ENCODE data around the gene KAZN. TPM values are rescaled to one million over a fixed set of nuclear protein-coding genes. Genes with fewer than 3 reads are reported as not detected.

Gene KAZN
- total and polyA plus RNA-seq, 2 donors from 2014 or later: 17.4 to 60.8 TPM

GRCh38 chr1:14869187-14869586 is 270.7 kb downstream of the KAZN start:
- TF ChIP-seq CTCF (IDR thresholded peaks at IDR 0.05; ENCODE audit: borderline replicate concordance, extremely low read depth, insufficient read depth): no peak
- H3K36me3 ChIP-seq (ENCODE audit: control insufficient read depth in 2 of 3, insufficient read depth in 3 of 3, low read length in 3 of 3): no peaks in the 10 kb centered on the region
- intact Hi-C loops (cut with DNase I): no loop called here
- H3K9me3 ChIP-seq (ENCODE audit: control insufficient read depth in 2 of 3, insufficient read depth in 1 of 3, low read length in 3 of 3): no peaks in the 10 kb centered on the region
- no peak for FAIRE-seq
- DNase-seq: no peak
- no peak overlapping the region for H3K9ac ChIP-seq (ENCODE audit: low read length in 3 of 3)
- peak overlapping the region in 1 of 2 donors; percentile 66 for H3K27ac ChIP-seq (ENCODE audit: low read depth in 2 of 2, low read length in 2 of 2)
- peaks cover 0 to 10% (median 9%) of the 10 kb centered on the region in 3 donors for H3K4me1 ChIP-seq (ENCODE audit: control insufficient read depth in 2 of 3, insufficient read depth in 2 of 3, low read depth in 1 of 3, low read length in 3 of 3)
- H3K4me3 ChIP-seq (ENCODE audit: low read length in 3 of 3): no peak overlapping the region
- no peaks in the 10 kb centered on the region for H3K27me3 ChIP-seq (ENCODE audit: control insufficient read depth, insufficient read depth, low read length)

- peaks cover 0 to 10% (median 9%) of the 10 kb centered on the region in 3 donors for H3K4me1 ChIP-seq (ENCODE audit: control insufficient read depth in 2 of 3, insufficient read depth in 2 of 3, low read depth in 1 of 3, low read length in 3 of 3)
- FAIRE-seq: no peak
- H3K27me3 ChIP-seq (ENCODE audit: control insufficient read depth, insufficient read depth, low read length): no peaks in the 10 kb centered on the region
- H3K36me3 ChIP-seq (ENCODE audit: control insufficient read depth in 2 of 3, insufficient read depth in 3 of 3, low read length in 3 of 3): no peaks in the 10 kb centered on the region
- H3K27ac ChIP-seq (ENCODE audit: low read depth in 2 of 2, low read length in 2 of 2): peak overlapping the region in 1 of 2 donors; percentile 26
- no peak overlapping the region for H3K9ac ChIP-seq (ENCODE audit: low read length in 3 of 3)
- no peak overlapping the region for H3K4me3 ChIP-seq (ENCODE audit: low read length in 3 of 3)
- DNase-seq: no peak
- no peaks in the 10 kb centered on the region for H3K9me3 ChIP-seq (ENCODE audit: control insufficient read depth in 2 of 3, insufficient read depth in 1 of 3, low read length in 3 of 3)
- intact Hi-C loops (cut with DNase I): no loop called here
- TF ChIP-seq CTCF (IDR thresholded peaks at IDR 0.05; ENCODE audit: borderline replicate concordance, extremely low read depth, insufficient read depth): no peak
Measured at GRCh38 chr1:14871218-14871970, 272.9 kb downstream of the KAZN start.

GRCh38 chr1:14872762-14873161 is 274.3 kb downstream of the KAZN start:
- Histone ChIP-seq H3K9me3 (ENCODE audit: control insufficient read depth in 2 of 3, insufficient read depth in 1 of 3, low read length in 3 of 3) (no peaks in the 10 kb centered on the region), H3K9ac (ENCODE audit: low read length in 3 of 3) (no peak overlapping the region), H3K27ac (ENCODE audit: low read depth in 2 of 2, low read length in 2 of 2) (no peak overlapping the region), H3K36me3 (ENCODE audit: control insufficient read depth in 2 of 3, insufficient read depth in 3 of 3, low read length in 3 of 3) (no peaks in the 10 kb centered on the region), H3K4me1 (ENCODE audit: control insufficient read depth in 2 of 3, insufficient read depth in 2 of 3, low read depth in 1 of 3, low read length in 3 of 3) (peaks cover 0 to 9% (median 6%) of the 10 kb centered on the region in 3 donors), H3K27me3 (ENCODE audit: control insufficient read depth, insufficient read depth, low read length) (no peaks in the 10 kb centered on the region), H3K4me3 (ENCODE audit: low read length in 3 of 3) (no peak overlapping the region)
- intact Hi-C loops (cut with DNase I): no loop called here
- DNase-seq (no peak), FAIRE-seq (no peak)
- TF ChIP-seq CTCF (IDR thresholded peaks at IDR 0.05; ENCODE audit: borderline replicate concordance, extremely low read depth, insufficient read depth): no peak

All from kidney (tissue), 14 donors.